ENCODE data around the gene SLC44A5.
"Not testable (repeated sequence)": the region's sequence is repeated elsewhere in the genome, so short reads cannot be mapped to it uniquely, and the experiment has no call there.

The SLC44A5 gene

DNA sequence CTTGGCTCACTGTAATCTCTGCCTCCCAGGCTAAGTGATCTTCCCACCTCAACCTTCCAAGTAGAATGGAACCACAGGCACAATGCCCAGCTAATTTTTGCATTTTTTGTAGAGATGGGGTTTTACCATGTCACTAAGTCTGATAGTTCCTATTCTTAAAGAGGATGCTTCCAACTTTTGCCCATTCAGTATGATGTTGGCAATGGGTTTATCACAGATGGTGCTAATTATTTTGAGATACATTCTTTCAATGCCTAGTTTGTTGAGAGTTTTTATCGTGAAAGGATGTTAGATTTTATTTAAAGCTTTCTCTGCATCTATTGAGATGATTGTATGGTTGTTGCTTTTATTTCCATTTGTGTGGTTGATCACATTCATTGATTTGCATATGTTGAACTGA, 103.9 kb downstream of the SLC44A5 start:
- Histone ChIP-seq H3K27me3 (ENCODE audit: control insufficient read depth in 5 of 5, insufficient read depth in 4 of 5, low read length in 5 of 5) (no peaks in the 10 kb centered on the region), H3K4me1 (ENCODE audit: control insufficient read depth in 5 of 5, insufficient read depth in 5 of 5, low read length in 5 of 5) (no peaks in the 10 kb centered on the region), H3K9ac (ENCODE audit: low read length in 5 of 5) (no peak overlapping the region), H3K36me3 (ENCODE audit: control insufficient read depth in 5 of 5, insufficient read depth in 5 of 5, low read length in 5 of 5) (no peaks in the 10 kb centered on the region), H3K27ac (ENCODE audit: low read depth, low read length) (no peak overlapping the region), H3K4me3 (ENCODE audit: low read depth in 1 of 5, low read length in 5 of 5) (no peak overlapping the region), H3K9me3 (ENCODE audit: control insufficient read depth in 5 of 5, low read length in 5 of 5) (no peaks in the 10 kb centered on the region)

DNA sequence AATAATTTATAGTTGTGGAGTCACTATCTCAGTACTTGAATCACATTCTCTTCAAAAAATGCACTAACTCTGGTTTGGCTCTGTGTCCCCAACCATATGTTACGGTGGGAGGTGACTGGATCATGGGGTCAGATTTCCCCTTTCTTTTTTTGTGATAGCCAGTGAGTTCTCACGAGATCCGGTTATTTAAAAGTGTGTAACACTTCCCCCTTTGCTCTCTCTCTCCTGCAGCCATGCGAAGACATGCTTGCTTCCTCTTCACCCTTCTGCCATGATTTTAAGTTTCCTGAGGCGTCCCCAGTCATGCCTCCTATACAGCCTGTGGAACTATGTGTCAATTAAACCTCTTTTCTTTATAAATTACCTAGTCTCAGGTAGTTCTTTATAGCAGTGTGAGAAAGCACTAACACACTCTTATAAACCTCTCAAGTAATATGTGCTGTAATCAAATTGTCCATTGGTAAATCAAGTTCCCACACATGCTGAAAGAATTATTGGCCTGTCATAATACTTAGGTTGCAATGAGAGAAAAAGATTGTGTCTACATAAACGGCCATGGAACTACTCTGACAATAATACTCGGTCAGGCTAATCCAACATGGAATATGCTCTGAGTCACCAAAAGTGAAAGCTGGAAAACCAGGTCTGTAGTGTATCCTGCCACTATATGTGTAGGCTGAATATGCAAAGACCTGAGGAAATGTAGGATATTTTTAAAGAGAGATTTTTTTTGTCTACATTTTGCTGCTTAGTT, 107.5 kb downstream of the SLC44A5 start:
- H3K9me3 ChIP-seq (ENCODE audit: control insufficient read depth in 5 of 5, low read length in 5 of 5), result no peaks in the 10 kb centered on the region
- H3K9ac ChIP-seq (ENCODE audit: low read length in 5 of 5), result no peak overlapping the region
- no peaks in the 10 kb centered on the region for H3K36me3 ChIP-seq (ENCODE audit: control insufficient read depth in 5 of 5, insufficient read depth in 5 of 5, low read length in 5 of 5)
- H3K27me3 ChIP-seq (ENCODE audit: control insufficient read depth in 5 of 5, insufficient read depth in 4 of 5, low read length in 5 of 5), result no peaks in the 10 kb centered on the region
- no peaks in the 10 kb centered on the region for H3K4me1 ChIP-seq (ENCODE audit: control insufficient read depth in 5 of 5, insufficient read depth in 5 of 5, low read length in 5 of 5)
- no peak overlapping the region for H3K4me3 ChIP-seq (ENCODE audit: low read depth in 1 of 5, low read length in 5 of 5)
- H3K27ac ChIP-seq (ENCODE audit: low read depth, low read length), result no peak overlapping the region

DNA sequence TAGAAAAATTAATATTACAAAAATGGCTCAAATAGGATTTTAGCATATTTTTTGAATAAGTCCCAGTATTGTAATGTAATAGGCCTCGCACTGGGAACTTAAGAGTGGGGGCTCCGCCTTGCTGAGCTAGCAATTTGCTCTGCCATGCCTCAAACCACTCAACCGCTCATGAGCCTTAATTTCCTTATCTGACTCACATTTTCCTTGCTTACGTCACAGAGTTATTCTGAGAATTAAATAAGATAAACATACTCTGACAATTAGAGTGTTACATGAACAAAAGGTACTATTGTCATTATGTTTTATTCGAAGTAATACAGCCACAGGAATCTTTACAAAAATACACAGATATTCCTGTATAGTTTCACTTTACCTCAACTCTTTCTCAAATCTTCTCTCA, 108.1 kb downstream of the SLC44A5 start:
- no peak overlapping the region for H3K9ac ChIP-seq (ENCODE audit: low read length in 5 of 5)
- H3K27me3 ChIP-seq (ENCODE audit: control insufficient read depth in 5 of 5, insufficient read depth in 4 of 5, low read length in 5 of 5), result no peaks in the 10 kb centered on the region
- H3K4me3 ChIP-seq (ENCODE audit: low read depth in 1 of 5, low read length in 5 of 5), result no peak overlapping the region
- no peaks in the 10 kb centered on the region for H3K9me3 ChIP-seq (ENCODE audit: control insufficient read depth in 5 of 5, low read length in 5 of 5)
- H3K27ac ChIP-seq (ENCODE audit: low read depth, low read length), result no peak overlapping the region
- no peaks in the 10 kb centered on the region for H3K4me1 ChIP-seq (ENCODE audit: control insufficient read depth in 5 of 5, insufficient read depth in 5 of 5, low read length in 5 of 5)
- no peaks in the 10 kb centered on the region for H3K36me3 ChIP-seq (ENCODE audit: control insufficient read depth in 5 of 5, insufficient read depth in 5 of 5, low read length in 5 of 5)

DNA sequence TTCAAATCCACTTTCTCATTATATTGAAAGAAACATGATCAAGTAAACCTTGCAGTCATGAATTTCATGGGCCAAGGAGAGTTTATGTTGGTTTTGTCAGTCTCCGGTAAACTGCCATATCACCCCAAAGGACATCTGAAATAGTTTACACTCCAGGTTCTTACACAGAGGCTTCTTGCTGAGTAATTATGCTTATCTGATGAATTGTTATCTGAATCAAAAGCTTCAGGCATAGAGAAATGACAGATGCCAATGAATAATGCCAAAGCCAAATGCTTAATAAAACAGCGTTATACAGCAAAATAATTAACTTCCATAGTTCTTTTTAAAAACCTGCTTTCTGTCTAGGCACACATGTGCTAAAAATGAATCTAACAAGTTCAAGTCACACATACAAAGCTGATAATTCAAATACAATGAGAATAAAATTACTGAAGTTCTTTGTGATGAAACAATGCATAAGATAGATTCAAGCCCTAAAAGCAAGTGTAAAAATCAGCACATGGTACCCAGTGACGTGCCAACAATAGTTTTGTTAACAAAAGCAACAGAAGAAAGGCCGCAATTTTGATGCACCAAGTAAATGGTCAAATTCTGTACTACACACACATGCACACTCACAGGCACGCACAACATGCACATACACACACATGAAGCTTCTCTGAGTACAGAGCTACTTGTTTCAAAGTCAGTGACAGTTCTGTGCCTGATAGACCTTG, 109.2 kb downstream of the SLC44A5 start:
- Histone ChIP-seq H3K4me1 (ENCODE audit: control insufficient read depth in 5 of 5, insufficient read depth in 5 of 5, low read length in 5 of 5) (no peaks in the 10 kb centered on the region), H3K9me3 (ENCODE audit: control insufficient read depth in 5 of 5, low read length in 5 of 5) (no peaks in the 10 kb centered on the region)

DNA sequence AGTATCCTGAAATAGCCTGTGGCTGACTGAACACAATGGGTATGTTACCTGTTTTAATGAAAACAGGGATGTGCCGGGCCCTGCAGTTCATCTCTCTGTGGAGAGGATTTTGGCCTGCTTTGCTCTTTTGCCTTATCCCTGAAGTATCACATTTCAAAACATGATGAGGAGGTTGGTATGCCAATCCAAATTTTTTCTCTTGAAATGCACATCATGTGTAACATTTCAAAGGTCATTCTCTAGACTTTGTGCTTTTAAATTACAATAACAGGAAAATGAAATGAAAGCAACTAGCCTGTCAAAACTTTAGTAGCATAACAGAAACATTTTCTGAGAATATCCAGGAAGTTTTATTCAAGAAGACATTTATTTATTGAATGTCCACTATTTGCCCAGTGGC, 118.9 kb downstream of the SLC44A5 start:
- H3K27ac ChIP-seq (ENCODE audit: low read depth, low read length), result no peak overlapping the region
- peaks cover 0 to 8% (median 3%) of the 10 kb centered on the region in 5 donors for H3K9me3 ChIP-seq (ENCODE audit: control insufficient read depth in 5 of 5, low read length in 5 of 5)

More for the DNA sequence above, 109.2 kb downstream of the SLC44A5 start:
- no peak overlapping the region for H3K9ac ChIP-seq (ENCODE audit: low read length in 5 of 5)
- H3K4me3 ChIP-seq (ENCODE audit: low read depth in 1 of 5, low read length in 5 of 5), result no peak overlapping the region
- H3K36me3 ChIP-seq (ENCODE audit: control insufficient read depth in 5 of 5, insufficient read depth in 5 of 5, low read length in 5 of 5), result no peaks in the 10 kb centered on the region
- no peaks in the 10 kb centered on the region for H3K27me3 ChIP-seq (ENCODE audit: control insufficient read depth in 5 of 5, insufficient read depth in 4 of 5, low read length in 5 of 5)
- no peak overlapping the region for H3K27ac ChIP-seq (ENCODE audit: low read depth, low read length)

DNA sequence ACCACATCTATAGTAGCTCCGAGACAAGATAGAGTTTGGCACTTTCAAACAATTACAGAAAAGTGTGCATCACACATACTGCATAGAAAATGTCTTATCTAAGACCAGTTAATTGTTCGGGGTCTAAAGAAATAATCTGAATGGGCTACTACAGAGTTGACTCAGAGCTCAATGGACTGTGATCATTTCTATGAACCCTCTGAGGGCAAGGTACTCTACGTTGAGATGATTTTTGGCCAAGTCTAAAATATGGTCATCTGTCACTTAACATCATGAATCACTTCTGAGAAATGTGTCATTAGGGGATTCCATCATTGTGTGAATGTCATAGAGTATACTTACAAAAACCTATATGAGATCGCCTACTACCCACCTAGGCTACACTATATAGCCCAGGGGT, 123.5 kb downstream of the SLC44A5 start:
- peaks cover 0 to 7% (median 6%) of the 10 kb centered on the region in 5 donors for H3K9me3 ChIP-seq (ENCODE audit: control insufficient read depth in 5 of 5, low read length in 5 of 5)
- H3K4me1 ChIP-seq (ENCODE audit: control insufficient read depth in 5 of 5, insufficient read depth in 5 of 5, low read length in 5 of 5), result no peaks in the 10 kb centered on the region
- H3K4me3 ChIP-seq (ENCODE audit: low read depth in 1 of 5, low read length in 5 of 5), result no peak overlapping the region
- no peaks in the 10 kb centered on the region for H3K27me3 ChIP-seq (ENCODE audit: control insufficient read depth in 5 of 5, insufficient read depth in 4 of 5, low read length in 5 of 5)
- H3K27ac ChIP-seq (ENCODE audit: low read depth, low read length), result no peak overlapping the region
- H3K36me3 ChIP-seq (ENCODE audit: control insufficient read depth in 5 of 5, insufficient read depth in 5 of 5, low read length in 5 of 5), result no peaks in the 10 kb centered on the region
- H3K9ac ChIP-seq (ENCODE audit: low read length in 5 of 5), result no peak overlapping the region

More for the DNA sequence above, 118.9 kb downstream of the SLC44A5 start:
- Histone ChIP-seq H3K4me1 (ENCODE audit: control insufficient read depth in 5 of 5, insufficient read depth in 5 of 5, low read length in 5 of 5) (no peaks in the 10 kb centered on the region), H3K9ac (ENCODE audit: low read length in 5 of 5) (no peak overlapping the region), H3K36me3 (ENCODE audit: control insufficient read depth in 5 of 5, insufficient read depth in 5 of 5, low read length in 5 of 5) (no peaks in the 10 kb centered on the region), H3K27me3 (ENCODE audit: control insufficient read depth in 5 of 5, insufficient read depth in 4 of 5, low read length in 5 of 5) (no peaks in the 10 kb centered on the region), H3K4me3 (ENCODE audit: low read depth in 1 of 5, low read length in 5 of 5) (no peak overlapping the region)

DNA sequence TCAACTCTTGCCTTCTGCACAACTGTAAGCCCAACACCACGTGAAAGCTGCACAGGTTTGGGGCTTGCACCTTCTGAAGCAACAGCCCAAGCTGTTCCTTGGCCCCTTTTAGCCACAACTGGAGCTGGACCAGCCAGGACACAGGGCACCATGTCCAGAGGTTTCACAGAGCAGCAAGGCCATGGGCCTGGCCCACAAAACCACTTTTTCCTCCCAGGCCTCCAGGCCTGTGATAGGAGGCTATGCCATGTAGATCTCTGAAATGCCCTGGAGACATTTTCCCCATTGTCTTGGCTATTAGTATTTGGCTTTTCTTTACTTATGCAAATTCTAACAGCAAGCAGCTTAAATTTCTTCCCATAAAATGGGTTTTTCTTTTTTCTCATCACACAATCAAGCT, 126.1 kb downstream of the SLC44A5 start:
- Histone ChIP-seq H3K9ac (ENCODE audit: low read length in 5 of 5) (no peak overlapping the region), H3K27me3 (ENCODE audit: control insufficient read depth in 5 of 5, insufficient read depth in 4 of 5, low read length in 5 of 5) (no peaks in the 10 kb centered on the region), H3K36me3 (ENCODE audit: control insufficient read depth in 5 of 5, insufficient read depth in 5 of 5, low read length in 5 of 5) (no peaks in the 10 kb centered on the region), H3K4me3 (ENCODE audit: low read depth in 1 of 5, low read length in 5 of 5) (no peak overlapping the region), H3K9me3 (ENCODE audit: control insufficient read depth in 5 of 5, low read length in 5 of 5) (peaks cover 0 to 7% (median 6%) of the 10 kb centered on the region in 5 donors), H3K27ac (ENCODE audit: low read depth, low read length) (no peak overlapping the region), H3K4me1 (ENCODE audit: control insufficient read depth in 5 of 5, insufficient read depth in 5 of 5, low read length in 5 of 5) (no peaks in the 10 kb centered on the region)

DNA sequence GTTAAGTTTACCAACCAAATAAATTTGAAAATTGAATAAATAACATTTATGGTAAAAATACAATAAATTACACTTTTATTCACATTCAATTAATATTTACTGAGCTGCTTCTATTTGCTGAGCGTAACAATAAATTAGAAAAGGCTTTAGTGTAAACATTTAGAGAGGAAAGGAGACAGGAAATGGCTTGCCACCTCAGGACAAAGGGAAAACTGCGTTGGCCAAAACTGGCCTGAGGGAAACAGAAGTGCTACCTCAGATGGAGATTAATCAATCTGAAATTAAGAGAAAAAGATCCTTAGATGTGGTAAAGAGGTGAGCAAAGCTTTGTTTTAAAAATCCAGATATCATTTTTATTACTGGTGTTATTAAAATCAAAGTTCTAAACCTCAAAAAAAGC, 128.0 kb downstream of the SLC44A5 start:
- H3K4me3 ChIP-seq (ENCODE audit: low read depth in 1 of 5, low read length in 5 of 5), result no peak overlapping the region
- H3K27ac ChIP-seq (ENCODE audit: low read depth, low read length), result no peak overlapping the region
- H3K9ac ChIP-seq (ENCODE audit: low read length in 5 of 5), result no peak overlapping the region
- no peaks in the 10 kb centered on the region for H3K27me3 ChIP-seq (ENCODE audit: control insufficient read depth in 5 of 5, insufficient read depth in 4 of 5, low read length in 5 of 5)
- no peaks in the 10 kb centered on the region for H3K36me3 ChIP-seq (ENCODE audit: control insufficient read depth in 5 of 5, insufficient read depth in 5 of 5, low read length in 5 of 5)
- no peaks in the 10 kb centered on the region for H3K4me1 ChIP-seq (ENCODE audit: control insufficient read depth in 5 of 5, insufficient read depth in 5 of 5, low read length in 5 of 5)
- peaks cover 0 to 7% (median 6%) of the 10 kb centered on the region in 5 donors for H3K9me3 ChIP-seq (ENCODE audit: control insufficient read depth in 5 of 5, low read length in 5 of 5)

DNA sequence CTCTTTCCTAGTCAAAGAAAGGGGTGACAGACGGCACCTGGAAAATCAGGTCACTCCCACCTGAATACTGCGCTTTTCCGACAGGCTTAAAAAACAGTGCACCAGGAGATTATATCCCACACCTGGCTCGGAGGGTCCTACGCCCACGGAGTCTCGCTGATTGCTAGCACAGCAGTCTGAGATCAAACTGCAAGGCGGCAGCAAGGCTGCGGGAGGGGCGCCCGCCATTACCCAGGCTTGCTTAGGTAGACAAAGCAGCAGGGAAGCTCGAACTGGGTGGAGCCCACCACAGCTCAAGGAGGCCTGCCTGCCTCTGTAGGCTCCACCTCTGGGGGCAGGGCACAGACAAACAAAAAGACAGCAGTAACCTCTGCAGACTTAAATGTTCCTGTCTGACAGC, 134.4 kb downstream of the SLC44A5 start:
- H3K9me3 ChIP-seq (ENCODE audit: control insufficient read depth in 5 of 5, low read length in 5 of 5); H3K36me3 ChIP-seq (ENCODE audit: control insufficient read depth in 5 of 5, insufficient read depth in 5 of 5, low read length in 5 of 5); H3K9ac ChIP-seq (ENCODE audit: low read length in 5 of 5): not testable (repeated sequence)

DNA sequence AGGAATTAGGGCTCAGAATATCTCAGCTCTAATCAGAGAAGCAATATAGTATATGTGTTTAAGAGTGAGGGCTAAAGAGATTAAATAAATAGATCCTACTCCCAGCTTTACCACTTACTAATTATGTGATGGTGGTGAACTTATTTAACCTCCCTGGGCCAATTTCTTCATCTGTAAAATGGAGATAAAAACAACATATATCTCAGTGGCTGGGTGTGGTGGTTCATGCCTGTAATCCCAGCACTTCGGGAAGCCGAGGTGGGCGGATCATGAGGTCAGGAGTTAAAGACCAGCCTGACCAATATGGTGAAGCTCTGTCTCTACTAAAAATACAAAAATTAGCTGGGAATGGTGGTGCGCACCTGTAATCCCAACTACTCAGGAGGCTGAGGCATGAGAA, 135.2 kb downstream of the SLC44A5 start:
- H3K9me3 ChIP-seq (ENCODE audit: control insufficient read depth in 5 of 5, low read length in 5 of 5), result no peaks in the 10 kb centered on the region
- no peaks in the 10 kb centered on the region for H3K27me3 ChIP-seq (ENCODE audit: control insufficient read depth in 5 of 5, insufficient read depth in 4 of 5, low read length in 5 of 5)
- no peak overlapping the region for H3K4me3 ChIP-seq (ENCODE audit: low read depth in 1 of 5, low read length in 5 of 5)
- no peaks in the 10 kb centered on the region for H3K36me3 ChIP-seq (ENCODE audit: control insufficient read depth in 5 of 5, insufficient read depth in 5 of 5, low read length in 5 of 5)
- H3K27ac ChIP-seq (ENCODE audit: low read depth, low read length), result no peak overlapping the region
- H3K4me1 ChIP-seq (ENCODE audit: control insufficient read depth in 5 of 5, insufficient read depth in 5 of 5, low read length in 5 of 5), result peaks cover 0 to 6% (median 0%) of the 10 kb centered on the region in 5 donors
- no peak overlapping the region for H3K9ac ChIP-seq (ENCODE audit: low read length in 5 of 5)

More for the DNA sequence above, 134.4 kb downstream of the SLC44A5 start:
- H3K27me3 ChIP-seq (ENCODE audit: control insufficient read depth in 5 of 5, insufficient read depth in 4 of 5, low read length in 5 of 5); H3K4me3 ChIP-seq (ENCODE audit: low read depth in 1 of 5, low read length in 5 of 5); H3K4me1 ChIP-seq (ENCODE audit: control insufficient read depth in 5 of 5, insufficient read depth in 5 of 5, low read length in 5 of 5); H3K27ac ChIP-seq (ENCODE audit: low read depth, low read length): not testable (repeated sequence)

All from subcutaneous abdominal adipose tissue (tissue), 5 donors.